H1 (cell line): ENCODE results near the gene NMT1. TPM values are rescaled to one million over a fixed set of nuclear protein-coding genes. Genes with fewer than 3 reads are reported as not detected.

Experiments
- CTCF ChIA-PET: fragments of 300-600 bp; sonication (Branson Sonifier 250); formaldehyde crosslinking; loops from one replicate; lab custom pipeline; 2021; ENCODE audit not compliant: partially characterized antibody; lab: Charles Lee
- POLR2A ChIA-PET: fragments of 300-600 bp; sonication (Branson Sonifier 250); formaldehyde crosslinking; loops from one replicate; lab custom pipeline; 2021; ENCODE audit warnings: inconsistent platforms; ENCODE audit not compliant: partially characterized antibody; lab: Charles Lee
- DNase-seq, 2 experiments: peaks; one replicate each; pipeline versions ENCODE4 v3.0.0 to v3.0.0-alpha.2; 2010 to 2022; ENCODE audit warnings: low spot score in 2 of 2, low read depth in 1 of 2, mixed read lengths in 1 of 2
- FAIRE-seq: peaks from 2 replicates; lab custom pipeline; 2011; peaks lifted over from hg19 to GRCh38; lab: Jason Lieb, UNC
- H2AFZ ChIP-seq: 2 replicates; pipeline ENCODE4 v1.8.1; 2012; ENCODE audit warnings: low read length, inconsistent platforms
- H2AK5ac ChIP-seq: 2 replicates; pipeline ENCODE4 v1.6.1; 2013; ENCODE audit warnings: low read depth, low read length
- H2BK120ac ChIP-seq: replicated peaks from 2 replicates; pipeline ENCODE3; 2013; ENCODE audit warnings: low read depth, low read length, inconsistent platforms
- H2BK12ac ChIP-seq: 2 replicates; pipeline ENCODE4 v1.6.1; 2013; ENCODE audit warnings: low read depth, low read length
- H2BK15ac ChIP-seq: 2 replicates; pipeline ENCODE4 v1.6.1; 2013; ENCODE audit warnings: low read length
- H2BK20ac ChIP-seq: 2 replicates; pipeline ENCODE4 v1.6.1; 2013; ENCODE audit warnings: low read length
- H2BK5ac ChIP-seq: 2 replicates; pipeline ENCODE4 v1.6.1; 2013; ENCODE audit warnings: low read depth, low read length
- H3K14ac ChIP-seq: 2 replicates; pipeline ENCODE4 v1.6.1; 2013; ENCODE audit warnings: inconsistent platforms; ENCODE audit not compliant: insufficient read length
- H3K18ac ChIP-seq: 2 replicates; pipeline ENCODE4 v1.6.1; 2013; ENCODE audit warnings: low read length; ENCODE audit errors: extremely low read depth
- H3K23ac ChIP-seq: 2 replicates; pipeline ENCODE4 v1.6.1; 2013; ENCODE audit warnings: inconsistent platforms; ENCODE audit not compliant: insufficient read length
- H3K23me2 ChIP-seq: 2 replicates; pipeline ENCODE4 v1.6.1; 2013; ENCODE audit warnings: low read depth, low read length
- H3K27ac ChIP-seq: 2 replicates; pipeline ENCODE4 v1.6.1; 2011; ENCODE audit warnings: low read depth, low read length, inconsistent platforms
- H3K27me3 ChIP-seq, 4 experiments: replicated peaks in 1 of 4; 1 replicate in 1 of 4; 2 replicates in 3 of 4; pipeline versions ENCODE4 v1.6.1 to v1.8.1; 2011 to 2013; ENCODE audit warnings: low read length in 3 of 4, mild to moderate bottlenecking in 3 of 4, inconsistent platforms in 2 of 4, mixed read lengths in 2 of 4, moderate library complexity in 1 of 4; ENCODE audit not compliant: control insufficient read depth in 3 of 4, insufficient read depth in 3 of 4; ENCODE audit errors: extremely low read depth in 1 of 4
- H3K36me3 ChIP-seq, 4 experiments: 2 replicates each; pipeline versions ENCODE4 v1.6.1 to v1.8.1; 2011 to 2013; ENCODE audit warnings: mild to moderate bottlenecking in 4 of 4, low read length in 3 of 4, moderate library complexity in 2 of 4, control low read depth in 1 of 4, inconsistent platforms in 1 of 4; ENCODE audit not compliant: insufficient read depth in 4 of 4, control insufficient read depth in 2 of 4
- H3K4ac ChIP-seq: replicated peaks from 2 replicates; pipeline ENCODE3; 2013; ENCODE audit warnings: low read length, low read depth, mixed read lengths, inconsistent platforms; ENCODE audit not compliant: insufficient read length
- H3K4me1 ChIP-seq, 4 experiments: replicated peaks in 1 of 4; 1 replicate in 1 of 4; 2 replicates in 3 of 4; pipeline versions ENCODE4 v1.6.1 to v1.8.1; 2011 to 2013; ENCODE audit warnings: low read length in 3 of 4, inconsistent platforms in 2 of 4, mixed read lengths in 1 of 4; ENCODE audit not compliant: insufficient read depth in 4 of 4, control insufficient read depth in 3 of 4
- H3K4me2 ChIP-seq, 2 experiments: 2 replicates each; pipeline versions ENCODE4 v1.6.1 to v1.8.1; 2011 to 2013; ENCODE audit warnings: low read depth in 2 of 2, low read length in 2 of 2, control low read depth in 1 of 2, inconsistent platforms in 1 of 2, mild to moderate bottlenecking in 1 of 2; ENCODE audit not compliant: insufficient read depth in 1 of 2
- H3K4me3 ChIP-seq, 4 experiments: fragments of 200-600, 300-600 bp in 1 of 4; sonication (generic), shearing (Covaris generic), sonication (Bioruptor Twin) in 1 of 4; 2 replicates each; pipeline versions ENCODE4 v1.5.1 to v1.8.1; 2011 to 2016; ENCODE audit warnings: low read length in 4 of 4, low read depth in 3 of 4, control low read depth in 2 of 4, inconsistent platforms in 2 of 4, mild to moderate bottlenecking in 2 of 4, mixed read lengths in 1 of 4, moderate library complexity in 1 of 4; ENCODE audit not compliant: insufficient read depth in 2 of 4; ENCODE audit errors: extremely low read depth in 1 of 4
- H3K56ac ChIP-seq: replicated peaks from 2 replicates; pipeline ENCODE3; 2013; ENCODE audit warnings: low read depth, mild to moderate bottlenecking, mixed read lengths, low read length, inconsistent platforms; ENCODE audit not compliant: insufficient read length
- H3K79me1 ChIP-seq: 2 replicates; pipeline ENCODE4 v1.6.1; 2013; ENCODE audit warnings: low read depth, low read length, control low read depth
- H3K79me2 ChIP-seq, 2 experiments: 2 replicates each; pipeline versions ENCODE4 v1.6.1 to v1.8.1; 2012 to 2013; ENCODE audit warnings: low read length in 2 of 2, mild to moderate bottlenecking in 2 of 2, inconsistent platforms in 1 of 2; ENCODE audit not compliant: insufficient read depth in 2 of 2, control insufficient read depth in 1 of 2
- H3K9ac ChIP-seq, 4 experiments: replicated peaks in 1 of 4; 1 replicate in 1 of 4; 2 replicates in 3 of 4; pipeline versions ENCODE4 v1.6.1 to v1.8.1; 2011 to 2013; ENCODE audit warnings: low read depth in 3 of 4, low read length in 3 of 4, control low read depth in 2 of 4, mild to moderate bottlenecking in 2 of 4, moderate library complexity in 2 of 4, inconsistent platforms in 1 of 4; ENCODE audit errors: extremely low read depth in 1 of 4
- H3K9me3 ChIP-seq, 2 experiments: 2 replicates each; pipeline versions ENCODE4 v1.6.1 to v1.8.1; 2012 to 2013; ENCODE audit warnings: mild to moderate bottlenecking in 2 of 2, moderate library complexity in 2 of 2, control low read depth in 1 of 2, inconsistent platforms in 1 of 2, low read depth in 1 of 2, low read length in 1 of 2, mixed read lengths in 1 of 2; ENCODE audit not compliant: insufficient read depth in 2 of 2
- H4K20me1 ChIP-seq, 2 experiments: replicated peaks in 1 of 2; 2 replicates each; pipeline versions ENCODE3 to v1.8.1; 2011 to 2013; ENCODE audit warnings: inconsistent platforms in 2 of 2, low read length in 2 of 2, mild to moderate bottlenecking in 1 of 2; ENCODE audit not compliant: insufficient read depth in 2 of 2, control insufficient read depth in 1 of 2
- H4K5ac ChIP-seq: 2 replicates; pipeline ENCODE4 v1.6.1; 2013; ENCODE audit warnings: low read length, low read depth, mixed read lengths, inconsistent platforms; ENCODE audit not compliant: insufficient read length
- H4K8ac ChIP-seq: 2 replicates; pipeline ENCODE4 v1.8.0; 2013; ENCODE audit warnings: mild to moderate bottlenecking, moderate library complexity, low read length, inconsistent platforms; ENCODE audit not compliant: insufficient read depth; ENCODE audit errors: extremely low read depth
- H4K91ac ChIP-seq: replicated peaks from 2 replicates; pipeline ENCODE3; 2013; ENCODE audit warnings: low read length, mixed read lengths, inconsistent platforms; ENCODE audit not compliant: insufficient read length
- ATF3 ChIP-seq: IDR thresholded peaks from 2 replicates; pipeline ENCODE4 v1.6.1; 2011; ENCODE audit warnings: low read depth, mild to moderate bottlenecking, low read length; ENCODE audit not compliant: insufficient read depth
- BCL11A ChIP-seq, 2 experiments: IDR thresholded peaks; one replicate each; pipeline ENCODE4 v1.6.1; 2011; ENCODE audit warnings: low read depth in 2 of 2, low read length in 2 of 2, mild to moderate bottlenecking in 2 of 2
- CBX5 ChIP-seq: fragments of 300-800, 300-1000 bp; sonication (generic); IDR thresholded peaks from 2 replicates; pipeline ENCODE4 v1.7.1; 2016; ENCODE audit warnings: antibody characterized with exemption, low read length, low read depth
- E2F6 ChIP-seq: IDR thresholded peaks from 2 replicates; pipeline ENCODE4 v1.6.1; 2012; ENCODE audit warnings: inconsistent platforms
- EGR1 ChIP-seq: IDR thresholded peaks from 2 replicates; pipeline ENCODE4 v1.6.1; 2011; ENCODE audit warnings: low read depth, low read length, borderline replicate concordance
- EP300 ChIP-seq, 2 experiments: IDR thresholded peaks; 1 replicate in 1 of 2; 2 replicates in 1 of 2; pipeline ENCODE4 v1.6.1; 2011 to 2012; ENCODE audit warnings: low read depth in 2 of 2, low read length in 2 of 2, mild to moderate bottlenecking in 2 of 2, borderline replicate concordance in 1 of 2, inconsistent platforms in 1 of 2, moderate library complexity in 1 of 2
- KDM1A ChIP-seq: fragments of 200-600, 300-600 bp; sonication (generic); IDR thresholded peaks from 2 replicates; pipeline ENCODE4 v1.7.1; 2016; ENCODE audit warnings: mild to moderate bottlenecking, low read length, borderline replicate concordance
- KDM5A ChIP-seq: fragments of 200-600 bp; IDR thresholded peaks from 2 replicates; pipeline ENCODE4 v1.7.1; 2012; ENCODE audit warnings: mild to moderate bottlenecking, low read length, inconsistent platforms, mixed read lengths
- POLR2AphosphoS5 ChIP-seq: IDR thresholded peaks from 2 replicates; pipeline ENCODE4 v1.6.1; 2011; ENCODE audit warnings: low read depth, low read length
- SIX5 ChIP-seq: IDR thresholded peaks from 2 replicates; pipeline ENCODE4 v1.6.1; 2011; ENCODE audit warnings: mild to moderate bottlenecking, low read depth, low read length
- SRF ChIP-seq: IDR thresholded peaks from 2 replicates; pipeline ENCODE4 v1.6.1; 2011; ENCODE audit warnings: mild to moderate bottlenecking, low read depth, low read length, moderate library complexity
- WGBS, 2 experiments: shearing (Covaris generic) in 1 of 2; methylation state at CpG; one replicate each; pipeline versions ENCODE4 v1.1.6 to v1.1.7; 2013 to 2015; ENCODE audit warnings: low lambda C conversion rate in 2 of 2, mixed read lengths in 2 of 2, inconsistent platforms in 1 of 2, low coverage in 1 of 2, missing lambda C conversion rate in 1 of 2; ENCODE audit not compliant: insufficient replicate concordance in 2 of 2, insufficient coverage in 1 of 2, insufficient read length in 1 of 2; ENCODE audit errors: extremely low coverage in 1 of 2, missing lambda C conversion rate in 1 of 2; 5-methylcytosine and 5-hydroxymethylcytosine counted together
- polyA plus RNA-seq, 7 experiments: library from polyadenylated mRNA; depleted of rRNA in 3 of 7; stranded (reverse) in 5 of 7; unstranded in 2 of 7; fragments of >200 nt in 5 of 7; fragments of 200-250 nt in 2 of 7; gene quantifications; 1 replicate in 5 of 7; 2 replicates in 1 of 7; 4 replicates in 1 of 7; pipeline versions ENCODE4 v1.2.1 to v1.2.3, GENCODE V29; 2011 to 2013; ENCODE audit warnings: missing spikeins in 2 of 7, mixed read lengths in 2 of 7
- total RNA-seq: library from RNA; stranded (reverse); fragmentation: NEBNext Ultra II Directional; extraction: Animal tissue kit (Norgen Biotek cat#: 25700); gene quantifications from 2 replicates; pipeline ENCODE4 v1.2.1, GENCODE V29; 2021

Gene NMT1
- total and polyA plus RNA-seq, 2 of the 8 experiments (the other 6 are each of a cell fraction or from before 2014, with no cell fraction given) = 42.9 to 149 TPM

GRCh38 chr17:45022655-45023339 is 38.3 kb upstream of the NMT1 start:
- Histone ChIP-seq H2AK5ac (no peak overlapping the region), H3K4me2 (no peak overlapping the region; a peak in 1 of 4 replicates), H2BK120ac (no peak overlapping the region), H3K9ac (peak overlapping the region in 1 of 4 experiments; percentile 46; a peak in 1 of 7 replicates), H3K56ac (no peak overlapping the region), H3K4me3 (no peak overlapping the region), H3K23me2 (peaks cover 3% of the 10 kb centered on the region; the same call in 1 of the 2 replicates), H4K8ac (no peak overlapping the region), H3K27me3 (peaks cover 20 to 41% (median 39%) of the 10 kb centered on the region in 4 experiments), H3K36me3 (peaks cover 0 to 8% (median 4%) of the 10 kb centered on the region in 4 experiments; a peak in 4 of 8 replicates), H2BK12ac (no peak overlapping the region), H4K20me1 (peaks cover 0 to 4% of the 10 kb centered on the region in 2 experiments), H3K14ac (no peak overlapping the region), H2AFZ (no peak overlapping the region), H3K79me2 (no peaks in the 10 kb centered on the region), H4K5ac (no peak overlapping the region), H3K23ac (no peak overlapping the region), H3K4me1 (peaks cover 9 to 23% (median 14%) of the 10 kb centered on the region in 4 experiments), H3K9me3 (no peaks in the 10 kb centered on the region), H3K27ac (no peak overlapping the region), H4K91ac (no peak overlapping the region), H2BK20ac (no peak overlapping the region), H2BK15ac (no peak overlapping the region), H3K18ac (no peak overlapping the region), H3K79me1 (no peaks in the 10 kb centered on the region), H3K4ac (no peak overlapping the region), H2BK5ac (no peak overlapping the region)
- ChIA-PET CTCF (interaction anchor here (0.7 to 16.2 kb wide), 29 partner anchors 12 to 274 kb away, joined by 3 to 243 read pairs (median 4); partner anchors contain the start of genes ACBD4, C1QL1 and GFAP), POLR2A (interaction anchor here (0.6 to 3.8 kb wide), 11 partner anchors 9 to 123 kb away, joined by 3 to 15 read pairs (median 4); partner anchors contain the start of genes EFTUD2 and NMT1)
- FAIRE-seq (no peak), DNase-seq (no peak)
- 90% methylated on average over 12 of the region's 13 CpGs; no CpG with 5 or more reads in 1 of the 2 experiments for WGBS, 2 experiments
- TF ChIP-seq ATF3 (no peak), POLR2AphosphoS5 (no peak), SRF (no peak), BCL11A (IDR thresholded peaks at IDR 0.05; ENCODE audit: low read depth in 2 of 2, low read length in 2 of 2) (no peak), SIX5 (no peak), KDM1A (no peak), EGR1 (no peak), EP300 (IDR thresholded peaks at IDR 0.05; ENCODE audit: borderline replicate concordance in 1 of 2, low read depth in 2 of 2, low read length in 2 of 2) (no peak), KDM5A (no peak), E2F6 (no peak), CBX5 (no peak)
